G401 (cell line): ENCODE results near the gene ZBTB7C. TPM values are rescaled to one million over a fixed set of nuclear protein-coding genes. Genes with fewer than 3 reads are reported as not detected.
A peak's percentile ranks its signal among the peaks of the same experiment; 100 is the strongest.

Experiments
- DNase-seq: peaks from one replicate; pipeline ENCODE4 v3.0.0-alpha.2; 2015; ENCODE audit warnings: low spot score
- in situ Hi-C: cut with HindIII; loops from 2 replicates; pipeline ENCODE4 v1.10.0; 2016; ENCODE audit warnings: low sequenced_read_pairs, mixed read lengths
- total RNA-seq: library from RNA; depleted of rRNA; stranded (reverse); fragments of >200 nt; shearing (Covaris generic); gene quantifications from 2 replicates; pipeline ENCODE4 v1.2.3, GENCODE V29; 2014

The ZBTB7C gene
- total RNA-seq, 1 experiment from 2014 or later = not detected

DNA sequence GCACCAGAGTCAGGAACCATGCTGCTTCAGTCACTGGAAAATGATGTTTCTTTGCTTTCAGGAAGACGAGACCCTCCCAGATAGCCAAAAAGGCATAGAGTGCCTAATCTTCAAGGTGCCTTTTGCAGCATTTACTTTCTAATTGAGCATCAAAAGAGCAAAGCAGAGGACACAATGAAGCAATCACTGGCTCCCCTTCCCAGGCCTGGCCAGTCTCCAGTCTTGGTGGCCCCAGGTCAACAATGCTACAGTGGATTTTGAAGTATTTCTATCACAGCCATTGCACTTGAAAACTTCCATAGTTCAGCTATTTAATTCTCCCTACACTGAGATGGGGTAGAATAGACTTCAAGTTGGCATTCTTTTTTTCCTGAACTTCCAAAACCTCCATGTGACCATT lies 15.4 kb downstream of the ZBTB7C start:
- DNase-seq = no peak
- in situ Hi-C loops = no loop called here

DNA sequence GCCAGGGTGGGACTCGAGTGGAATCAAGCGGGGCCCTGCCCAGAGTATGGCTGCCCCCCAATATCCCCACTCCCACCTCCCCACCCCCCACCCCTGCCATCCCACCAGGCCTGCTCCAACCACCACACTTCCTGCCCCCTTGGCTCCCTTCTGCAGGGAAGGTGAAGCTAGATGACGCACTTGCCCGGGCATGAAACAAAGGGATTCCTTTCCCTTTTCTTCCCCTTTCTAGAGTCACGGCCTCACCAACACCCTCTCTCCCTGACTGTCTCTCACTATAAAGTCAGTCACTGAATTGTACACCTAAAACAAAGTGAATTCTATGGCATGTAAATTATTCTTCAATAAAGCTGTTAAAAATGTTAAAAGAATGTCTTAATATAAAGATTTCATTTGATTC lies 16.0 kb downstream of the ZBTB7C start:
- in situ Hi-C loops = no loop called here
- no peak for DNase-seq

DNA sequence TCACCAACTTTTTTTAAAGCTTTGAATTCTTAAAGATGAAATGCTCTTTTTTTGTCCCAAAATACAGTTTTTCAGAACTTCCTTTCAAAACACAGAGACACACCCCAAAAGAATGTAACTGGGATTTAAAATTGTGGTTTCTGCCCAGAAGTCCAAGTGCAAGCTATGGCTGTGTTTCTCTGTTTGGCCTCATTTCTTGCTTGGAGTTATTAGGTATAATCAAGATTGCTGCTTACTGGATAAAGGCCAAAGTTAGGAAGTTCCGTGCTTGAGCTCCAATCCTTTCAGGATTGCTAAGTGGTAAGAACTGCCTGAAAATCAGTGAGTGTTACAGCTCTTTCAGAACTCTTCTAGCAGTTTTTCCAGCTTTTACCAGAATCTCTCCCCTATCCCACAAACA lies 16.9 kb downstream of the ZBTB7C start:
- no peak for DNase-seq
- in situ Hi-C loops = no loop called here

DNA sequence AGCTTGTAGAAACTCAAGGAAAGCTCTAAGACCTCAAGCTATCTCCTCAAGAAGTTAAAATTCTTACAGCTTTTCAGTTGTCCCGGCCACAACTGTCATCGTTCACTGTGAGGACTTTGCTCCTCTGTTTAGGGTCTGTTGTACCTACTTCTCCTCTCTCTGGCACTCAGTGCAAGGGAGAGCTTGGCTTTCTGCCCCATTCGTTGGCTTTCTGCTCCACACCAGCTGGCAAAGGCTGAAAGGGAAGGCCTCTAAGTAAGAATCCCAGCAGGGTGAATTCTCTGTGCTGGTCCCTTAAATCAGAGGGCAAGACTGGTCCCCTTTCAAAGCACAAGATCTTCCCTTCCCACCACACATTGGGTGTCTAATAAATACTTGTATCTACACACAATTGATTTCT lies 17.3 kb downstream of the ZBTB7C start:
- peak; percentile 24 for DNase-seq
- in situ Hi-C loops = no loop called here

DNA sequence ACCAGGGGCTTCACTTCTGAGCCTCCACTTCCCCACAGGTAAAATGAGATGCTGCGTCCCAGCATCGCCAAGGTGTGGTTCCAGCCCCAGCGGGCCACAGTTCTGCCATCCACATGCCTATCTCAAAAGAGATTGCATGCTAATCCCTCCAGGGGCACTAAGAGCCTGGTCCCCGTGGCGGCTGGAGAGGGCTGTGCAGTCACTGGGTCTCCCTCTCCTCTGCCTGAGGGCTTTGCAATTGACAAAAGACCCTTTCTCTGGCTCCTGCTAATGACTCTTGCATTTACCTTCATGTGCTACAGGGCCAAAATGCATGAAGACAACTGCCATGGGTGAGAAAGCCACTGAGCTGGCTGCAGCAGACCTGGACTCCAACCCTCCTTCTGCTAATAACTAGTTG lies 18.5 kb downstream of the ZBTB7C start:
- in situ Hi-C loops = no loop called here
- no peak for DNase-seq

DNA sequence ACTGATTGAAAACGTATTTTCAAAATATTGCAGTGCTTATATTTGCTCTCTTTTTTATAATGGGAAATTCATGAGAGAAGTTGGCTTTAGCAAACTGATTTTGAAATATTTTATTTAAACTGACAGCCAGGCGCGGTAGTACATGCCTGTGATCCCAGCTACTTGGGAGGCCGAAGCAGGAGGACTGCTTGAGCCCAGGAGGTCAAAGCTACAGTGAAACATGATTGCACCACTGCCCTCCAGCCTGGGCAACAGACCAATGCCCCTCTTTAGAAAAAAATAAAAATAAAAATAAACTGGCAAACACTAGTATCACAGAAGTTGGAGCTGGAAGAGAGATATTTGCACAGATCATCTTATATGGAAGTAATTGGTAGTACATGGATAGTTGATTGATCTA lies 20.7 kb downstream of the ZBTB7C start:
- in situ Hi-C loops = no loop called here
- no peak for DNase-seq

DNA sequence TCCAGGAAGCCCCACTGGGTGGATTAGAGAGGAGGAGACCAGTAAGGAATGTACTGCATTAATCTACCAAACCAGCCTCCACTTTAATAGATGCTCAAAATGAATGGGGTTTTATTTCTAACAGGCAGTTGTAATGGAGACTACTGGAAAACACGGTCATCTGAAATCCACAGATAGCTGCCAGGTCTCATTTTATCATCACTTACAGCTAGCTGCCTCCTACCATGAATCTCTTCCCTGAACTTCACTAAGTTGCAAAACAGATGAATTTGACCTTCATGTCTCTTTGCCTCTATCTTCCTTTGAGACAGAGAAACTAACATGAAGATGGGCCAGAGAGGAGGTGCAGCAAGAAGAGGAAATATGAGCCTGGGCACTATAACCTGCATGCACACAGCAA lies 21.9 kb downstream of the ZBTB7C start:
- in situ Hi-C loops = no loop called here
- no peak for DNase-seq

DNA sequence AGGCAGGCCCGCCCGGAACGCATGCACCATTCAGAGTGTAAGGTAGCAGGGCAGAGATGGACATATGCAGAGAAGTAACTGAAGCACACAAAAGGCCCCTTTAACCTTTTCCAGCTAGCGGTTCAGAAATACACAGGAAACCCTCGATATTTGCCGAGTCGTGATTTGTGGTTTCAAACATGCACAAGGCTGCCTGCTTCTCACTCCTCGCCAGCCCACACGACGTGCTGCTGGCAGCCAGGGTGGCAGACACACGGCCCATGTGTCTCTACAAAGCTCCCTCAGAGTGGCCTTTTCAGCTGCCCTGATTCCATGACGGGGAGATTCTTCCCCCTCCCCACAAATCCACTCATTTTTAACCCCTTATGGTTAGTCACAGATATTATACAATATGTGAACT lies 23.6 kb downstream of the ZBTB7C start:
- in situ Hi-C loops = no loop called here
- no peak for DNase-seq

DNA sequence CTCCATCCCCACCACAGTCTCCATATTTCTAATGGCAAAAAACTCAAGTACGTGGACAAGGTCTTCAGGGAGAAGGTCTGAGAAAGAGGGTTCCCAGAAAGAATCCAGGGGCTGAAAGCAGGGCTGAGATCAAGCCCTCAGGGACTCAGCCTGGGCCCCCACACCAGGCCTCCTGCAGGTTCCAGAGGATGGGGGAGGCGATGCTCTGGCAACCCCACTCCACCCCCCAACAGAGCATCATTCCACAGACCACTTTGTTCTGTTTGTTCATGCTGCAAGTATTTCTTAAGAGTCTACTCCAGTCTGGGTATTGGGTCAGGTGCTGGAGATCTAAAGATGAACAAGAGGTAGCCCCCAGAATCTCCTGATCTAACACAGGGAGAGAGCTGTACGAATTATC lies 32.2 kb downstream of the ZBTB7C start:
- DNase-seq = no peak
- in situ Hi-C loops = no loop called here

DNA sequence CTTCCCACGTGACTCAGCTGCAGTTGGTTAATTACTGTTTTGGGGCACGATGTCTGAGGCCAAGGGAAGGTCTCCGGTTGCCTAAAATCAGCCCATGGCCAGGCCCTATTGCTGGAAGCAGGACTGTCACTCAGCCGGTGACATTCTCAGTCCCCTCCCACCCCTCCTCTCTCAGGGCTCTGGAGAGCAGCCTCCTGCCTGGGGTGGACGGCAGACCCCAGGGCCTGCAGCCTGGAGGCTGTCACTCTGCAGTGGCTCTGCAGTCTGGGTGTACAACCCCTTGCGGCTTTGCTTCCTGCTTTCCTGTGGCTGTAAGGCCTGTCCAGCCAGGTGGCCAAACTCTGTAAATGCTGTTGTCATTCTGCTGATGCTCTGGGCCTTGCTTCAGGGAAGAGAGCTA lies 32.8 kb downstream of the ZBTB7C start:
- in situ Hi-C loops = no loop called here
- no peak for DNase-seq

DNA sequence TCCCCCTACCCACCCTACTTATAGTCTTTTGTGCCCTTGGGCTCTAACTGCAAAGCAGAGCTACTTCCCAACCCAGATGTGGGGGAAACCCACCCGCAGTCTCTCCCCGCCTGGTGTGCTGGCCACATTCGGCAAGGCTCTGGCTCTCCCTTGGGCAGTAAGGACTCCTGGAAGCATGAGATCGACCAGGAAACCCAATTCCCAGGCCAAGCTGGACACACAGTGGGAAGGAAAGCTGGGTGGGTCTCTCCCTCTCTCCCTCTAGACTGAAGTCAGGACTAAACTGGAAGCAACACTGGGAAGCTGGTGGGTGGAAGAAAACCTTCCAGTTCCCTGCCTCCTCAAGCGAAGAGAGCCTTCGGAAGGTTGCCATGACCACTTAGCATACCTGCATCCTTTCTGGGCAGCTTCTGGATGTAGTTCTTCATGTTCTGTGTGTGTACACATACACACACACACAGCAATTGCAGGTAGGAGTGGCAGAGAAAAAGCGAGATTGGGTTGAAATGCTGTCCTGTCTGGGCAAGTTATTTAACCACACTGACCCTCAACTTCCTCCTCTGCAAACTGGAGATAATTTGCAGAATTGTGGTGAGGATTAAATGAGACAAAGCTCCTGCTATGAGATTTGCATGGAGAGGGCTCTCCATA lies 33.9 kb downstream of the ZBTB7C start:
- in situ Hi-C loops = no loop called here
- DNase-seq = no peak

DNA sequence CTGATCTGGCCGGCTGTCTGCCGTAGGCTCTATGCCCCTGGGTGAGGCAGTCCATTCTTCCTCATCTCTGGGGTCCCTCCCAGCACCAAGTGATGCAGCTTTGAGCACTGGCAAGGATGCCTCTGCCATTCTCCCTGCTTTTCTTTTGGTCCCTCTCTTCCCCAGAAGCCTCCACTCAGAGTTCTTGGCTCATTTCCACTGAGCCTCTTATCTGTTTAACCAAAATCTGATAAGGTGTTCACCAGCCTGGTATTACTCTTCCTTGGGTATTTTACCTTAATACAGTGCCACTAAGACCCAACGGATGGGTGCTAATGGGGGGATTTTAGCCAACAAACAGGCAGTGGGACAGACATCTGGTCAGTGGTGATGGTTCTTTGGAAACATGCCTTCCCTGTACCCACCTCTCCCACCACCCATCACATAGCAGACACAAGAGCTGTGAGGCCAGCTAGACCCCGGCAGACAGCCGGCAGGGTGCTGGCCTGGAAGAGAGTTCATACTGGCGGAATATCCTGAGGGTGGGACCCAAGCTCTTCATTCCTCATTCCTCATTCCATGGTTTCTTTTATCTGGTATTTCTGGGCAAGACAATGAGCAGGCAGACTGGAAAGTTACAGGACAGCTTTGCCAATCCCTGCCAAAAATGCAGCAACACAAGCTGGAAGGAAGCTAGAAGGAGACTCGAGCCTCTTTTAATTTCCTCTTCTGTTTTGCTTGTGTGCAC lies 34.6 kb downstream of the ZBTB7C start:
- in situ Hi-C loops = no loop called here
- DNase-seq = no peak

DNA sequence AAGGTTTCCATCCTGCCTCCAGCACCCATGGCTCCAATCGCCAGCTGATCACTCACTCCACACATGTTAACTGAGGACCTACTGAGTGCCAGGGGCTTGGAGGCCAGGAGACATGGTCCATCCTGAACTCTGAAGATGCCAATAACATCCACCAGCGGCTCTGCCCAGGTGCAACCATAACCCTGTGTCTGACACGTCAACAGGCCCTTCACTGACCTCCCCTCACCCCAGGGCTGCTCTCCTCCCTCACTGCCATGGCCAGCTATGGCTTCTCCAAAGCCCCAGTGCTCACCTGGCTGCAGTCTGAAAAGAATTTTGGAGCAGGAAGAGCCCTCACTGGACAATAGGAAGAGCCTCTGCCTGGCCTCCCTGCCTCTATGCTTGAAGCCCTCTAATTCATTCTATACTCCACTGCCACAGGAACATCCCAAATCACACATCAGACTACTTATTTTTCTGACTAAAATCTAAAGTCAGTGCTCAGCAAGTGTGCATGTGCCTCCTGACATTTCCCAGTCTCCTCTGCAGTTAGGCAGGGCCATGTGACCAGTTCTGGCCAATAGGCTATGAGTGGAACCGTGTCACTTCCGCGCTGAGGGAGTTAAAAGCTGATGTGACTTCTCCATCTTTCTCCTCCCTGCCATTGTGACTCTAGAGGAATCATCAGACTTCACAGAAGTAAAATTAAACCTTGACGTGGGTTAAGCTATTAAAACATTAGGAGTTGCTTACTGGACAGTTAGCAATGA lies 37.2 kb downstream of the ZBTB7C start:
- in situ Hi-C loops = no loop called here
- no peak for DNase-seq

DNA sequence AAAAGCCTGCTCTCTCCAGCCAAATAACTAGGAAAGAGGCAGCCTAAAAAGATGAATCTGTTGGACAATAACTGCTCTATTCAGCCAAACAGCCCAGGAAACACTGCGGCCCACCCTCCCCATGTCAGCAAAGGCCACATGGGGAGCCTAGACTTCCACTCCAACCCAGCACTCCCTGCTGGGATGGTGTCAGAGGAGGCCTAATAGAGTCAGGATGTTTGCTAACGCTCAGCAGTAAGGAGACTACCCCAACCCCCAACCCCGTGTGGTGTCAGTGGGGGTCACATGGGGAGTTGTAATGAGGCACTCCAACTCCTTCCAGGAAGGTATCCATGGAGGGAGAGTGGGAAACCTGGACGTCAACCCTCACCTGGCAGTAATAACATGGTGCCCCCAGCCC lies 41.6 kb downstream of the ZBTB7C start:
- in situ Hi-C loops = no loop called here

DNA sequence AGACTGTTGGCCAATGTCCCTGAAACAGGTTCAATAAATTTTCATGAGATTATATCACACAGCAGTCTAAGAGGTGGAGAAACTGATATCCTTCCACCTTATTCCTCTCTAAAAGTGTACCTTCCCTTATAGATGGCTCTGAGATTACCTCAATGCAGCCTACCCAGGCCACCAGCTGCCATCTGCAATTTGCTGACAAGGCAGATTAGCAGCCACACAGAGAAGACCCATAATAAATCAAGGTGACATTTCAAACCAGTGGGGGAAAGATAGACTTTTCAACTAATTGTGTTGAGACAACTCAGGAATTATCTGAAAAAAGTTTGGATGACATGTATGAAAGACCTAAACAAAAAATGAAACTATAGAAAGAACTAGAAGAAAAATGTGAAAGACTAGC lies 43.2 kb downstream of the ZBTB7C start:
- no peak for DNase-seq

More for the DNA sequence above, 41.6 kb downstream of the ZBTB7C start:
- DNase-seq = no peak

DNA sequence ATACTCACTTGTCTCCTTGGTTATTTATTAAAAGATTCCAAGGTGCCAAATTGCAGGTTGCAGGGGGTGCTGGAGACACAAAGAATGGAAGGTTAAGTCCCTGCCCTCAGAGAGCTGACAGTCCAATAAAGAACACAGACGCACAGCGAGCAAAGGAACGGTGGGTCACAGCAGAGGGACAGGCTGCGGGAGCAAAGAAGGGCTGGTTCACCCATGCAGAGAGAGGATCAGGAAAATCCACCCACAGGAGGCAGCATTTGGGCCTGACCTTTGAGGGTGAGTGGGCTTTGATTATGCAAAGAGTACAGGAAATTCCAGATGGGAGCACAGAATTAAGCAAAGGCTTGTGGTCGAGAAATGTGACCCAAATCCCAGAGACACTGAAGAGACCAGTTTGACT lies 45.0 kb downstream of the ZBTB7C start:
- in situ Hi-C loops = no loop called here
- DNase-seq = no peak

More for the DNA sequence above, 43.2 kb downstream of the ZBTB7C start:
- in situ Hi-C loops = no loop called here

DNA sequence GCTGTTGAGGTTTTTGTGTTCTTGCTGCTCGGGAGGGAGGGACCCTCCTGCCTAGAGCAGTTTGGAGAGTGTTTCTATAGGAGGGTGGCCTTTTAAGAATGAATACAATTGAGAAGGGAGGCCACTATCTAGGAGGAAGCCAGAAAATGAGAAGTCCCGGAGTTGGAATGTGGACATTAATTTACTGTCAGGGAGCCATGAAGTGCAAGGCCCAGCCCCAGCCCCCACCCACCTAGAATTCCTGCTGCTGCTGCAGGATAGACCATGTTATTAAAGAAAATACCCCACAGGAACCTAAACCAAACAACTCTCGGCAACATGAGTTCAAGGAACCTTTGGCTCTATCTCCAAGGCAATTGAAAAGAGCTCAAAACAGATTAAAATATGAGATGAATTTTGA lies 46.0 kb downstream of the ZBTB7C start:
- DNase-seq = no peak
- in situ Hi-C loops = no loop called here

DNA sequence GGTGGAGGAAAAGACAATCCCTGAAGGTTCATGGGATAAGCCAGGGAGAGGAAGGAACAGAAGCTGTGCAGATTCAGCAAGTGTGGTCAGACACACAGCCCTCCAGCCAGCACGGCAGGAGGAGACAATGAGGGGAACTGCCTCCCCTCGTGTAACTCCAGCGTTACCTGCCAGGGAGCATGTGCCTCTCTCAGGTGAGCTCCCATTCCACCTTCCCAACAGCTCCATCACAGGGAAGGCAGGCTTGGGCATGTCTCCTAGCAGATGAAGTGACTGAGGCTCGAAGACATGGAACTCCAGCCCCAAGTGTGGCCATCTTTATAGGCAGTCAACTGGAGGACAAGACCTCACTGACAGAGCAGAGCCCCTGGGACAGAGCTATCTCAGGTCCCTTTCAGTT lies 47.4 kb downstream of the ZBTB7C start:
- no peak for DNase-seq
- in situ Hi-C loops = no loop called here

DNA sequence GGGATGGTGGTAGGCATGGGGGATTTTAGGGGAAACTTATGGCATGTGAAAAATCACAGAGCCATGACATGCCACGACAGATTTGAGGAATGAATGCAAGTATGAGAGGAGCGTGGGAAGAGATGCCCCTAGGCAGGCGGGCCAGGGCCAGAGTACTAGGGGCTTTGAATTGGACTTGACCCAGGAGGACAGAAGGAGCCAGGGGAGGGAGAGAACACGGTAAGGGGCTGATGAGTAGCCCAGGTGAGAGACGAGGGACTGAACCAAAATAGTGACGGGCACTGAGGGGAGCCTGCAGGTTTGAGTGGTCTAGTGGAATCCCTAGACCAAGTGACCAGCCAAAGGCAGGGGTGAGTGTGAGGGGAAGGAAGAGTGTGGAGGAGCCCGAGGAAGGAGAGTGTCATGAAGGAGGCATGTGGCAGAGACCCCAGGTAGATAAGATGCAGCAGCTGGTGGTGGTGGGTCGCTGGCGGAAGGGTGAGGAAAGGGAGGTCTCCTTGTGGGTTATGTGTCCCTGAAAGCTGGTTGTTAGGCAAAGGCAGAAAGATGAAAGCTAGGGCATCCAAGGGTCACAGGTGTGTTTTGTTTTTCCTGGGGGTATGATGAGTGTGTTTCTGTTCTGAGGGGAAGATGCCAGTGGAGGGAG lies 48.7 kb downstream of the ZBTB7C start:
- in situ Hi-C loops = no loop called here

DNA sequence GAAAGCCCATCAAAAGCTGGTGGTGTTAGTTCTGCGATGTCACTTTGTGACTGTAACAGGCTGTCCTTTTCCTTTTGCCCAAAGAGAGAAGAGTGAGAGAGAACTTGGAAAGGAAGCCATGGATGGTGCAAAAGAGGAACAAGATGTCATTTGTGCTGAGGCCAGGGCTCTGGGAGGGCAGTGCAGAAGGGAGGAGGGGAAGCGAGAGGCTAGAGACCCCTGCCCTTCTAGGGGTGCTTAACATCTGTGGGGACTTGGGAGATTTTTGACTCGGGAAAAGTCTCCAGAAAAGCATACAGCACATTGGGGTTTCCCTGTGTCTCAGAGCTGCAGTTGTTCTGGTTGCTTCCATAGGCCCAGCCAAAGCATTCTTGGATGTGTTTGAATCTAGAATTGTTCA lies 49.6 kb downstream of the ZBTB7C start:
- no peak for DNase-seq
- in situ Hi-C loops = no loop called here

More for the DNA sequence above, 48.7 kb downstream of the ZBTB7C start:
- no peak for DNase-seq
